AG09309 (cell line): ENCODE data around the gene SREBF2.
A peak's percentile ranks its signal among the peaks of the same experiment; 100 is the strongest.

Source experiments
- DNase-seq: peaks from one replicate; pipeline ENCODE4 v3.0.0-alpha.2; 2010; ENCODE audit warnings: low read depth
- H3K4me3 ChIP-seq: 2 replicates; pipeline ENCODE4 v1.5.1; 2011; ENCODE audit warnings: mild to moderate bottlenecking, low read depth, low read length, moderate library complexity; ENCODE audit not compliant: control insufficient read depth
- CTCF ChIP-seq: IDR thresholded peaks from 2 replicates; pipeline ENCODE4 v1.5.1; 2011; ENCODE audit warnings: mild to moderate bottlenecking, low read depth, low read length, inconsistent platforms; ENCODE audit not compliant: insufficient read depth, control insufficient read depth; ENCODE audit errors: missing control alignments

SREBF2 gene

GRCh38 chr22:41846268-41846987 is 13.5 kb downstream of the SREBF2 start:
- no peak overlapping the region for H3K4me3 ChIP-seq
- no peak for TF ChIP-seq CTCF
- no peak for DNase-seq

GRCh38 chr22:41847300-41847699 is 14.4 kb downstream of the SREBF2 start:
- no peak overlapping the region for H3K4me3 ChIP-seq
- TF ChIP-seq CTCF, result no peak
- DNase-seq, result no peak

- no peak overlapping the region for H3K4me3 ChIP-seq
- no peak for DNase-seq
- no peak for TF ChIP-seq CTCF
These were observed 15.6 kb downstream of the SREBF2 start for GRCh38 chr22:41848468-41848867.

- no peak for TF ChIP-seq CTCF
- no peak for DNase-seq
- H3K4me3 ChIP-seq, result no peak overlapping the region
These were observed 23.6 kb downstream of the SREBF2 start for GRCh38 chr22:41856469-41856868.

GRCh38 chr22:41857155-41857859 is 24.4 kb downstream of the SREBF2 start:
- no peak overlapping the region for H3K4me3 ChIP-seq
- TF ChIP-seq CTCF, result peak; percentile 70
- no peak for DNase-seq

- no peak for DNase-seq
- no peak for TF ChIP-seq CTCF
- no peak overlapping the region for H3K4me3 ChIP-seq
These were observed 24.9 kb downstream of the SREBF2 start for GRCh38 chr22:41857860-41858199.

- no peak for DNase-seq
- no peak overlapping the region for H3K4me3 ChIP-seq
- TF ChIP-seq CTCF, result no peak
These were observed 29.2 kb downstream of the SREBF2 start for GRCh38 chr22:41862160-41862529.
